ENCODE data around the gene CNTNAP2.

GRCh38 chr7:148014001-148014400, 1897.4 kb downstream of the CNTNAP2 start:
- TF ChIP-seq, protein P1, sequence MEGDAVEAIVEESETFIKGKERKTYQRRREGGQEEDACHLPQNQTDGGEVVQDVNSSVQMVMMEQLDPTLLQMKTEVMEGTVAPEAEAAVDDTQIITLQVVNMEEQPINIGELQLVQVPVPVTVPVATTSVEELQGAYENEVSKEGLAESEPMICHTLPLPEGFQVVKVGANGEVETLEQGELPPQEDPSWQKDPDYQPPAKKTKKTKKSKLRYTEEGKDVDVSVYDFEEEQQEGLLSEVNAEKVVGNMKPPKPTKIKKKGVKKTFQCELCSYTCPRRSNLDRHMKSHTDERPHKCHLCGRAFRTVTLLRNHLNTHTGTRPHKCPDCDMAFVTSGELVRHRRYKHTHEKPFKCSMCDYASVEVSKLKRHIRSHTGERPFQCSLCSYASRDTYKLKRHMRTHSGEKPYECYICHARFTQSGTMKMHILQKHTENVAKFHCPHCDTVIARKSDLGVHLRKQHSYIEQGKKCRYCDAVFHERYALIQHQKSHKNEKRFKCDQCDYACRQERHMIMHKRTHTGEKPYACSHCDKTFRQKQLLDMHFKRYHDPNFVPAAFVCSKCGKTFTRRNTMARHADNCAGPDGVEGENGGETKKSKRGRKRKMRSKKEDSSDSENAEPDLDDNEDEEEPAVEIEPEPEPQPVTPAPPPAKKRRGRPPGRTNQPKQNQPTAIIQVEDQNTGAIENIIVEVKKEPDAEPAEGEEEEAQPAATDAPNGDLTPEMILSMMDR (IDR thresholded peaks at IDR 0.05; ENCODE audit: insufficient read depth, low read length, poor library complexity, severe bottlenecking) = no peak
- TF ChIP-seq EZH2phosphoT487 (conservative IDR thresholded peaks at IDR 0.05; ENCODE audit: low read length) = no peak
